ENCODE measurements around the gene PLCB1.

Gene PLCB1

DNA sequence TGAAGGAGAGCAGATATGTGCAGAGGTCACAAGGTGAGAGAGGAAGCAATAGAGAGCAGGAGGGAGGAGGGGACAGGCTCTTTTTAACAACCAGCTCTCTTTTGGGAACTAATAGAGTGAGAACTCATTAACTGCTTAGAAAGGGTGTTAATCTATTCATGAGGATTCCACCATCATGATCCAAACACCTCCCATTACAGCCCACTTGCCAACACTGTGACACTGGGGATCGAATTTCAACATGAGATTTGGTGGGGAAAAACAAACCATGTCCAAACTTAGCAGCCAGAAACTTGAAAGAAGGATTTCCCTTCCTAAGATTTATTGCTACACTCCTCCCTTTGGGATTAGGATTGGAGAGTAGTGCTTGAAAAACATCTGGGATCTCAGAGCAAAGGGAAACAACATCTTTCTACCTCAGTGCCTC lies 801.3 kb downstream of the PLCB1 start:
- no peak for DNase-seq (ENCODE audit: low spot score)
- TF ChIP-seq, protein P1, sequence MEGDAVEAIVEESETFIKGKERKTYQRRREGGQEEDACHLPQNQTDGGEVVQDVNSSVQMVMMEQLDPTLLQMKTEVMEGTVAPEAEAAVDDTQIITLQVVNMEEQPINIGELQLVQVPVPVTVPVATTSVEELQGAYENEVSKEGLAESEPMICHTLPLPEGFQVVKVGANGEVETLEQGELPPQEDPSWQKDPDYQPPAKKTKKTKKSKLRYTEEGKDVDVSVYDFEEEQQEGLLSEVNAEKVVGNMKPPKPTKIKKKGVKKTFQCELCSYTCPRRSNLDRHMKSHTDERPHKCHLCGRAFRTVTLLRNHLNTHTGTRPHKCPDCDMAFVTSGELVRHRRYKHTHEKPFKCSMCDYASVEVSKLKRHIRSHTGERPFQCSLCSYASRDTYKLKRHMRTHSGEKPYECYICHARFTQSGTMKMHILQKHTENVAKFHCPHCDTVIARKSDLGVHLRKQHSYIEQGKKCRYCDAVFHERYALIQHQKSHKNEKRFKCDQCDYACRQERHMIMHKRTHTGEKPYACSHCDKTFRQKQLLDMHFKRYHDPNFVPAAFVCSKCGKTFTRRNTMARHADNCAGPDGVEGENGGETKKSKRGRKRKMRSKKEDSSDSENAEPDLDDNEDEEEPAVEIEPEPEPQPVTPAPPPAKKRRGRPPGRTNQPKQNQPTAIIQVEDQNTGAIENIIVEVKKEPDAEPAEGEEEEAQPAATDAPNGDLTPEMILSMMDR (IDR thresholded peaks at IDR 0.05; ENCODE audit: extremely low read depth, missing control alignments): no peak

DNA sequence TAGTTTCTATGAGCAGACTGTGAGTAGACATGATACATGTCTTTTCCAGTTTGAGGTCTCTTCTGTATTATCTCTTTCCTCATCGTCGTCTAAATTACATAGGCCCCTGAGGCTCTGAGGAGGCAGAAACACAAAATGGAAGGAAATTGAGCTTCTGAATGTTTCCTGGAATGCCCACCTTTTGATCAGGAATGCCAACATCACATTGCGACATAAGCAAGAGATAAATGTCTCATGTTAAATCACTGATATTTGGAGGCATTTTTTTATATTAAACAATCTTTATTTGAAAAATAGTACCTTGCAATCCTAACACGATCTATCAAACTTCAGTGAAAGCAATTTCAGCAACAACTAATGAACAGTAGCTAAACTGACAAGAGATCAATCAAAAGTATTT lies 802.3 kb downstream of the PLCB1 start:
- TF ChIP-seq, protein P1 (IDR thresholded peaks at IDR 0.05; ENCODE audit: extremely low read depth, missing control alignments): no peak

More for the DNA sequence above, 802.3 kb downstream of the PLCB1 start:
- DNase-seq (ENCODE audit: low spot score): no peak

Data from GM20000 (cell line).